Astrocyte (in vitro differentiated cells and primary cell): Measurements from ENCODE around the gene CFAP70.

Experiments used
- EZH2 ChIP-seq: IDR thresholded peaks from 2 replicates; pipeline ENCODE4 v1.6.1; 2012; ENCODE audit warnings: mild to moderate bottlenecking, low read length, inconsistent platforms; ENCODE audit not compliant: insufficient read depth
- TF ChIP-seq, protein P1 (sequence below): IDR thresholded peaks from 2 replicates; pipeline ENCODE4 v1.5.1; 2011; ENCODE audit warnings: low read depth, mild to moderate bottlenecking, inconsistent platforms, low read length, moderate library complexity; ENCODE audit not compliant: insufficient read depth

DNA sequence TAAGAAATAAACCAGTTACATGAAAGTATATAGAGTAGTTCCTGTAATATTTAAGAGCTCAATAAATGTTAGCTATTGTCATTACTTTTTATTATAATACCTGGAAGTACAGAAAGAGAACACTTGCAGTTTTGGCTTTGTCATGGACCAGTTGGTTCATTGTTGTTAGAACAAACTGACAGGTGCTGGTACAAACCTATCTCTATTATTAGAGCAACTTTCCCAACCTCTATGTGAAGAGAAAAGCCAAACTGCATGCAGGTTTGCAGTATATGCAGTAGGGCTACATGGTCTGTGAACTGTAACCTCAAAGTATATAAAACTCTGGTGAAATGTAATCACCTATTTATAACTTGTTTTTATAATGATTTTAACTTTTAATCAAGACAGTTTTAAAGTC, 132.0 kb downstream of the CFAP70 start:
- TF ChIP-seq, protein P1, sequence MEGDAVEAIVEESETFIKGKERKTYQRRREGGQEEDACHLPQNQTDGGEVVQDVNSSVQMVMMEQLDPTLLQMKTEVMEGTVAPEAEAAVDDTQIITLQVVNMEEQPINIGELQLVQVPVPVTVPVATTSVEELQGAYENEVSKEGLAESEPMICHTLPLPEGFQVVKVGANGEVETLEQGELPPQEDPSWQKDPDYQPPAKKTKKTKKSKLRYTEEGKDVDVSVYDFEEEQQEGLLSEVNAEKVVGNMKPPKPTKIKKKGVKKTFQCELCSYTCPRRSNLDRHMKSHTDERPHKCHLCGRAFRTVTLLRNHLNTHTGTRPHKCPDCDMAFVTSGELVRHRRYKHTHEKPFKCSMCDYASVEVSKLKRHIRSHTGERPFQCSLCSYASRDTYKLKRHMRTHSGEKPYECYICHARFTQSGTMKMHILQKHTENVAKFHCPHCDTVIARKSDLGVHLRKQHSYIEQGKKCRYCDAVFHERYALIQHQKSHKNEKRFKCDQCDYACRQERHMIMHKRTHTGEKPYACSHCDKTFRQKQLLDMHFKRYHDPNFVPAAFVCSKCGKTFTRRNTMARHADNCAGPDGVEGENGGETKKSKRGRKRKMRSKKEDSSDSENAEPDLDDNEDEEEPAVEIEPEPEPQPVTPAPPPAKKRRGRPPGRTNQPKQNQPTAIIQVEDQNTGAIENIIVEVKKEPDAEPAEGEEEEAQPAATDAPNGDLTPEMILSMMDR = no peak
- no peak for TF ChIP-seq EZH2
